HepG2 (cell line): ENCODE data around the gene PPP1R15B. TPM values are rescaled to one million over a fixed set of nuclear protein-coding genes. Genes with fewer than 3 reads are reported as not detected.

Experiments used
- ATAC-seq: fragments of 200-7000 bp; cut with Tn5 transposase; 3 replicates; pipeline ENCODE4 v1.9.1; 2020; ENCODE audit warnings: mild to moderate bottlenecking, moderate library complexity
- BruUV-seq: library from RNA; stranded (reverse); fragments of 400-500 nt; replicated peaks from 2 replicates; lab custom pipeline; 2021; lab: Mats Ljungman, UMichigan
- CTCF ChIA-PET: fragments of 300-600 bp; formaldehyde crosslinking; extraction: SDS; loops from one replicate; lab custom pipeline; 2021; ENCODE audit warnings: low total read pairs, inconsistent platforms, low intra/inter-chr PET ratio; lab: Yijun Ruan, JAX
- POLR2A ChIA-PET: fragments of 350-600 bp; sonication (Branson Sonifier 250); formaldehyde crosslinking; loops from one replicate; lab custom pipeline; 2020; ENCODE audit warnings: antibody characterized with exemption, inconsistent platforms; lab: Yijun Ruan, JAX
- DNase-seq: peaks from one replicate; pipeline ENCODE4 v3.0.0-alpha.2; 2015; ENCODE audit warnings: low spot score
- FAIRE-seq: peaks from 3 replicates; lab custom pipeline; 2011; peaks lifted over from hg19 to GRCh38; lab: Jason Lieb, UNC
- H2AFZ ChIP-seq: one replicate; pipeline ENCODE4 v1.6.1; 2011; ENCODE audit warnings: low read length, inconsistent platforms
- H3K27ac ChIP-seq: fragments of 300-600 bp; 3 replicates; pipeline ENCODE4 v1.8.0; 2011; ENCODE audit warnings: mixed run types, mild to moderate bottlenecking, mixed read lengths, low read length, inconsistent platforms; ENCODE audit not compliant: insufficient read depth; ENCODE audit errors: extremely low read length
- H3K27me3 ChIP-seq, 2 experiments: fragments of 200-600 bp in 1 of 2; 2 replicates in 1 of 2; 3 replicates in 1 of 2; pipeline versions ENCODE4 v1.6.0 to v1.8.0; 2011; ENCODE audit warnings: low read length in 2 of 2, mild to moderate bottlenecking in 2 of 2, moderate library complexity in 2 of 2, inconsistent platforms in 1 of 2; ENCODE audit not compliant: insufficient read depth in 2 of 2, control insufficient read depth in 1 of 2
- H3K36me3 ChIP-seq, 2 experiments: fragments of 200-600 bp in 1 of 2; replicated peaks in 1 of 2; 2 replicates in 1 of 2; 3 replicates in 1 of 2; pipeline versions ENCODE4 v1.5.1 to v1.8.0; 2011; ENCODE audit warnings: low read length in 2 of 2, inconsistent platforms in 1 of 2; ENCODE audit not compliant: insufficient read depth in 2 of 2, control insufficient read depth in 1 of 2
- H3K4me1 ChIP-seq: 2 replicates; pipeline ENCODE4 v1.5.1; 2012; ENCODE audit warnings: low read length, inconsistent platforms; ENCODE audit not compliant: insufficient read depth
- H3K4me2 ChIP-seq: 2 replicates; pipeline ENCODE4 v1.6.0; 2011; ENCODE audit warnings: low read depth, low read length, inconsistent platforms
- H3K4me3 ChIP-seq, 3 experiments: fragments of 200-600 bp in 1 of 3; sonication (generic), shearing (Covaris generic) in 1 of 3; replicated peaks in 1 of 3; 2 replicates each; pipeline ENCODE4 v1.5.1; 2011 to 2016; ENCODE audit warnings: low read length in 3 of 3, inconsistent platforms in 2 of 3, low read depth in 2 of 3, mild to moderate bottlenecking in 2 of 3, control low read depth in 1 of 3, mixed read lengths in 1 of 3; ENCODE audit not compliant: insufficient read depth in 1 of 3
- H3K79me2 ChIP-seq: one replicate; pipeline ENCODE4 v1.6.1; 2011; ENCODE audit warnings: low read length, inconsistent platforms; ENCODE audit not compliant: insufficient read depth
- H3K9ac ChIP-seq: 2 replicates; pipeline ENCODE4 v1.6.0; 2011; ENCODE audit warnings: mild to moderate bottlenecking, low read depth, low read length, inconsistent platforms; ENCODE audit not compliant: insufficient read depth
- H3K9me3 ChIP-seq: 2 replicates; pipeline ENCODE4 v1.5.1; 2012; ENCODE audit warnings: mild to moderate bottlenecking, low read length
- H4K20me1 ChIP-seq: 2 replicates; pipeline ENCODE4 v1.6.0; 2011; ENCODE audit warnings: inconsistent platforms, mild to moderate bottlenecking, low read length, moderate library complexity; ENCODE audit not compliant: insufficient read depth
- SMYD3 ChIP-seq: sonication (generic); formaldehyde crosslinking; IDR thresholded peaks from 2 replicates; pipeline ENCODE4 v1.8.1; 2023; ENCODE audit warnings: mild to moderate bottlenecking, missing genetic modification reagents
- WGBS: methylation state at CpG from one replicate; pipeline ENCODE4 v1.1.6; 2017; ENCODE audit warnings: low lambda C conversion rate; 5-methylcytosine and 5-hydroxymethylcytosine counted together
- in situ Hi-C: cut with HindIII; loops from 2 replicates; pipeline ENCODE4 v1.10.0; 2017; ENCODE audit warnings: low pct_unique_long_range_greater_than_20kb; ENCODE audit not compliant: extremely low pct_ligation_motif_present
- intact Hi-C: fragments of 100-400 bp; cut with micrococcal nuclease; formaldehyde crosslinking; loops from one replicate; pipeline ENCODE4 v1.10.0; 2022; ENCODE audit not compliant: unreplicated experiment
- polyA plus RNA-seq, 8 experiments: library from polyadenylated mRNA; depleted of rRNA in 3 of 8; stranded (reverse) in 7 of 8; unstranded in 1 of 8; fragments of >200 nt; fragmentation: Illumina TruSeq in 4 of 8; extraction: Trizol in 4 of 8; gene quantifications; 2 replicates each; pipeline versions ENCODE4 v1.2.1 to v1.2.3, GENCODE V29; 2011 to 2016; ENCODE audit warnings: low read depth in 4 of 8, missing spikeins in 1 of 8, mixed read lengths in 1 of 8; ENCODE audit not compliant: insufficient read depth in 1 of 8
- total RNA-seq, 5 experiments: library from RNA; depleted of rRNA; stranded (reverse); fragments of >200 nt; fragmentation: Illumina TruSeq; extraction: Trizol; gene quantifications; 2 replicates each; pipeline ENCODE4 v1.2.3, GENCODE V29; 2016; ENCODE audit warnings: low read depth in 1 of 5
- TF ChIP-seq, protein P1 (sequence below), 2 experiments: IDR thresholded peaks; 2 replicates each; pipeline ENCODE4 v1.6.1; 2011 to 2012; ENCODE audit warnings: low read length in 2 of 2, borderline replicate concordance in 1 of 2, low read depth in 1 of 2, mild to moderate bottlenecking in 1 of 2, moderate library complexity in 1 of 2

Gene PPP1R15B
- total and polyA plus RNA-seq, 2 of the 13 experiments (the other 11 are each of a cell fraction or from before 2014, with no cell fraction given) = 13.4 to 23.8 TPM

DNA sequence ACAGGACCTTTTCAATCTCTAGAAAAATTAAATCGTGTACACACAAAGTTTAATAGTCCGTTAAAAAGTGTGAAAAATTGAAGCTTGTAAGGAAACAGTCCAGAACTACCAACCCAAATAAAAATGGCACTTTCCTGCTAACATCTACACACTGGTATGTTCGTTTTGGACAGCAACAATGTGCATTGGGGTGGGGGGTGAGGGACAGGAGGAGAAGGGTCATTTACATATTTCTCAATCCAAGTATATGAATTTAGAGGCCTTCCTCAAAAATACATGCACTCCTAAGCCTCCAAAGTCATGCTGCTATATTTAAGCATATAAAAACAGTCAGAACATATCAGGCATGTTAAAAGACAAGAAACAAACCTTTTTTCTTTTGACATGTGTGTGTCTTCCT is 2.5 kb downstream of the PPP1R15B start:
- BruUV-seq = no TSS peak
- FAIRE-seq (no peak), ATAC-seq (no peak)

More for the DNA sequence above, 2.5 kb downstream of the PPP1R15B start:
- H4K20me1 ChIP-seq = peaks cover 63% of the 10 kb centered on the region
- H3K9me3 ChIP-seq = no peaks in the 10 kb centered on the region
- in situ Hi-C loops (no loop called here), intact Hi-C loops (no loop called here)
- peak overlapping the region; percentile 95 to 99 (median 98) for H3K4me3 ChIP-seq
- H3K4me2 ChIP-seq = peak overlapping the region; percentile 81
- H3K27ac ChIP-seq = peak overlapping the region; percentile 93
- DNase-seq = no peak
- peaks cover 73% of the 10 kb centered on the region for H3K79me2 ChIP-seq
- ChIA-PET POLR2A (interaction anchor here (2.1 kb wide), 1 partner anchor 10 kb away, joined by 19 read pairs; no protein-coding TSS in a partner anchor), CTCF (no interaction called here)
- under 1% methylated on average over 3 of the region's 3 CpGs for WGBS
- peaks cover 32% of the 10 kb centered on the region for H3K4me1 ChIP-seq
- no peaks in the 10 kb centered on the region; a peak in 1 of 5 replicates for H3K27me3 ChIP-seq
- no peak overlapping the region for H2AFZ ChIP-seq
- H3K9ac ChIP-seq = peak overlapping the region; percentile 98
- TF ChIP-seq, protein P1, sequence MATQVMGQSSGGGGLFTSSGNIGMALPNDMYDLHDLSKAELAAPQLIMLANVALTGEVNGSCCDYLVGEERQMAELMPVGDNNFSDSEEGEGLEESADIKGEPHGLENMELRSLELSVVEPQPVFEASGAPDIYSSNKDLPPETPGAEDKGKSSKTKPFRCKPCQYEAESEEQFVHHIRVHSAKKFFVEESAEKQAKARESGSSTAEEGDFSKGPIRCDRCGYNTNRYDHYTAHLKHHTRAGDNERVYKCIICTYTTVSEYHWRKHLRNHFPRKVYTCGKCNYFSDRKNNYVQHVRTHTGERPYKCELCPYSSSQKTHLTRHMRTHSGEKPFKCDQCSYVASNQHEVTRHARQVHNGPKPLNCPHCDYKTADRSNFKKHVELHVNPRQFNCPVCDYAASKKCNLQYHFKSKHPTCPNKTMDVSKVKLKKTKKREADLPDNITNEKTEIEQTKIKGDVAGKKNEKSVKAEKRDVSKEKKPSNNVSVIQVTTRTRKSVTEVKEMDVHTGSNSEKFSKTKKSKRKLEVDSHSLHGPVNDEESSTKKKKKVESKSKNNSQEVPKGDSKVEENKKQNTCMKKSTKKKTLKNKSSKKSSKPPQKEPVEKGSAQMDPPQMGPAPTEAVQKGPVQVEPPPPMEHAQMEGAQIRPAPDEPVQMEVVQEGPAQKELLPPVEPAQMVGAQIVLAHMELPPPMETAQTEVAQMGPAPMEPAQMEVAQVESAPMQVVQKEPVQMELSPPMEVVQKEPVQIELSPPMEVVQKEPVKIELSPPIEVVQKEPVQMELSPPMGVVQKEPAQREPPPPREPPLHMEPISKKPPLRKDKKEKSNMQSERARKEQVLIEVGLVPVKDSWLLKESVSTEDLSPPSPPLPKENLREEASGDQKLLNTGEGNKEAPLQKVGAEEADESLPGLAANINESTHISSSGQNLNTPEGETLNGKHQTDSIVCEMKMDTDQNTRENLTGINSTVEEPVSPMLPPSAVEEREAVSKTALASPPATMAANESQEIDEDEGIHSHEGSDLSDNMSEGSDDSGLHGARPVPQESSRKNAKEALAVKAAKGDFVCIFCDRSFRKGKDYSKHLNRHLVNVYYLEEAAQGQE (IDR thresholded peaks at IDR 0.05; ENCODE audit: borderline replicate concordance in 1 of 2, low read depth in 1 of 2, low read length in 2 of 2) = peak in 1 of 2 experiments; percentile 77; a peak in 2 of 4 replicates
- no peak for TF ChIP-seq SMYD3 (CRISPR knock-in tag)
- peaks cover 2 to 15% of the 10 kb centered on the region in 2 experiments; a peak in 2 of 5 replicates for H3K36me3 ChIP-seq
